Measurements from ENCODE around the gene C20orf144.

Gene C20orf144

DNA sequence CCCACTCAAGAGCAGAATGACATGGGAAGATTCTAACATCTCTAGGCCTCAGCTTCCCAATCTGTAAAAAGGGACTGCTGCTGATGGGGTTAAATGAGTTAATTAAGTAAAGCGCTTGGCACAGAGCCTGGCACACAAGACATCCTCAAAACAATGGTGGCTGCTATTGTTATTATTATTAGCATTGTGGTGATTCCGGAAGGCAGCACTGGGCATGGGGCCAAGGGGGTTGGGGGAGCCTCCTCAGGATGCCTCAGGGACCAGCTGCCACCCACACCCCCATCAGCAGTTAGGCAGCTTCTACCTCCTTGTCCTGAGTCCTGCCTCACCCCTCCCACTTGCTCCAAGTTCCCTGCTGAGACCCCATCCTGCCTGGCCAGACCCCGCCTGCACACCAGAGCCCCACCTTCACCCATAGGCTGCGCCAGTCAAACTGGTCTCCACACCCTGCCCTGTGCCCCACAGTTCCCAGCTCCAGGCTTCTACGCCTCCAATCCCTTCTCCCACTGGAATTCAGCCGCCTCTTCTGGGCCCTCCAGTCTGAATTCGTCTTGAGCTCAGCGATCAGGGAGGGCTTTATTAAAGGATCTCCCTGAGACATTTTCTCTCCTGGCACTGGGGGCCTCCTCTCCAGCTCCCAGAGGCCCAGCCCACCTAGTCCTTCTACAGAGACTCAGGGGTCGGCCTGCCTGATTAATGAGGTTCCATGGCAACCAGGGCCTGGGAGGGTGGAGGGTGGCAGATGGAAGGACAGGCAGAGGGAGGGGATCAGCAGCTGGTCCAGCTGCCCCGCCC lies 22.6 kb downstream of the C20orf144 start:
- no peak for DNase-seq (ENCODE audit: low spot score)
- TF ChIP-seq, protein P1, sequence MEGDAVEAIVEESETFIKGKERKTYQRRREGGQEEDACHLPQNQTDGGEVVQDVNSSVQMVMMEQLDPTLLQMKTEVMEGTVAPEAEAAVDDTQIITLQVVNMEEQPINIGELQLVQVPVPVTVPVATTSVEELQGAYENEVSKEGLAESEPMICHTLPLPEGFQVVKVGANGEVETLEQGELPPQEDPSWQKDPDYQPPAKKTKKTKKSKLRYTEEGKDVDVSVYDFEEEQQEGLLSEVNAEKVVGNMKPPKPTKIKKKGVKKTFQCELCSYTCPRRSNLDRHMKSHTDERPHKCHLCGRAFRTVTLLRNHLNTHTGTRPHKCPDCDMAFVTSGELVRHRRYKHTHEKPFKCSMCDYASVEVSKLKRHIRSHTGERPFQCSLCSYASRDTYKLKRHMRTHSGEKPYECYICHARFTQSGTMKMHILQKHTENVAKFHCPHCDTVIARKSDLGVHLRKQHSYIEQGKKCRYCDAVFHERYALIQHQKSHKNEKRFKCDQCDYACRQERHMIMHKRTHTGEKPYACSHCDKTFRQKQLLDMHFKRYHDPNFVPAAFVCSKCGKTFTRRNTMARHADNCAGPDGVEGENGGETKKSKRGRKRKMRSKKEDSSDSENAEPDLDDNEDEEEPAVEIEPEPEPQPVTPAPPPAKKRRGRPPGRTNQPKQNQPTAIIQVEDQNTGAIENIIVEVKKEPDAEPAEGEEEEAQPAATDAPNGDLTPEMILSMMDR (conservative IDR thresholded peaks at IDR 0.05; ENCODE audit: low read depth), result no peak
- ChIA-PET POLR2A (ENCODE audit: low non-redundant PET) (interaction anchor here (1.1 kb wide), 1 partner anchor 48 kb away, joined by 3 read pairs; the partner anchor contains the start of gene ZNF341), CTCF (interaction anchor here (0.7 to 2.2 kb wide), 6 partner anchors 9 to 48 kb away, joined by 3 to 14 read pairs (median 4); partner anchors contain the start of gene ACTL10)
- peak overlapping the region; percentile 90 for H3K27ac ChIP-seq

DNA sequence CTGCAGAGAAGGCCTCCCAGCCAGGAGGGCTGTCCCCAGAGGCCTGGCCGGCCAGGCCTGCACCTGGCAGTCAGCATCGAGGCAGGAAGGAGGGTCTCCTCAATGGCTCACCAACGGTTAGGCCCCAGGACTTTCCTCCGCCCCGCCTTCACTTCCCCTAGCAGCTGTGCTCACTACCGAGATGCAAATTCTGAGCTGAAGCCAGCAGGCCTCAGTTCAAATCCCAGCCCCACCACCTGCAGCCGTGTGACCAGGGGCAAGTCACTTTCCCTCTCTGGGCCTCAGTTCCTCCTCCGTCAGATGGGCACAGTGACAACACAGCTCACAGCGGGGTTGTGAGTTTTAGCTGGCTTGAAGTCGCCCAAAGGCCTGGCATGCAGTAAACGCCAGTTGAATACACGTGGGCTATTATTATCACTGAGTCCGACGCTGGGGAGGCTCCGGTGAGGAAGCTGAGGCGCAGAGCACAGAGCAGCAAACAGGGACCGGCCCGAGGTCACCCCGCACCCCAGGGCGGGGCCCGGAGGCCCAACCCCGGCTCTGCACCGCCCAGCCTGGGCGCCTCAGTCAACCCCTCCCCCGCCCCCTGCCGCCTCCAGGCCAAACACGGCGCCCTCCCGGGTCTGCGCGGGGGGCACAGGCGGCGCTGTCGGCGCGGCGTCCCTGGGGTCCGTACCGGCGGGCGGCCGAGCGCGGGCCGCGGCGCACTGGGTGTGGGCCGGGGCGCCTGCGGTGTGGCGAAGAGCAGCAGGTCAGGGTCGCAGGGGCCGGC lies 23.4 kb downstream of the C20orf144 start:
- ChIA-PET CTCF (interaction anchor here (0.7 to 2.2 kb wide), 5 partner anchors 8 to 47 kb away, joined by 3 to 14 read pairs (median 5); partner anchors contain the start of gene ACTL10), POLR2A (ENCODE audit: low non-redundant PET) (interaction anchor here (0.6 to 1.1 kb wide), 2 partner anchors 18 to 47 kb away, joined by 3 read pairs; partner anchors contain the start of gene ZNF341)
- TF ChIP-seq, protein P1 (conservative IDR thresholded peaks at IDR 0.05; ENCODE audit: low read depth), result no peak
- peak; percentile 80 for DNase-seq (ENCODE audit: low spot score)
- peak overlapping the region; percentile 90 for H3K27ac ChIP-seq

DNA sequence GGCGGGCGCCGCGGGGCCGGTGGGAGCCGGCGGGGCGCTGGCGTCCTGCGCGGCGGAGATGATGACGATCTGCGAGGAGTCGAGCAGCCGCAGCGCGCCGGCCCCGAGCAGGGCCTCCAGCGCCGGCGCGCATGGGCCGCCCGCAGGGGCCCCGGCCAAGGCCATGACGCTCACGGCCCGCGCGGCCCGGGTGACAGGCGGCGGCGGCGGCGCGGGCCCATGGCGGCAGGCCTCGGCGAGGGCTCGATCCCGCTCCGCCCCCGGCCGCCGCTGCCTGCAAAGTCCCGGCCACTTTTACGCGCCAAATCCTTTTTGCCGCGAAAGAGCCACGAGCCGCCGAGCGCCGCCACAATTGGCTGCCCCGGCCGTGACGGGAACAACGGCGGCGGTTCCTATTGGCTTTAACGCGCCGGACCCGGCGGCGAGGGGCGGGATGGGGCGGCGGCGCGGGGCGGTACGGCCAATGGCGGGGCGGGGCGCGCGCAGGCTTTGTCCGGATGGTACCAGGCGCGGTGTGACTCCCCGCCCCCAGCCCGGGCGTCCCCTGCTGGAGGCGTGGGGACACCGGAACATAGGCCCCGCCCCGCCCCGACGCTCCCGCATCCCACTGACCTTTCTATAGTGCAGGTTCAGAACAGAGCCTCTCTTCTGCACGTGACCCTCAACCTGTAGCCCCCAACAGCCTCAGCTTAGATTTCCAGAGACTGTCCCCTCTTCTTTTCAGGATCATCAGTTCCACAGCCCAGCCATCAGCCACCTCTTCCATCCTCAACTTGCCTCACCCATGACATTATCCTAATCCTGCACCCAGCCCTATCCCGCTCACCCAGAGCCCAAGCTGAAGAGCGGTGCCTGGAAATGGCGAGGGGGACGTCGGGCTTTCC lies 24.2 kb downstream of the C20orf144 start, which contains the start of gene E2F1:
TSS of gene E2F1 (minus strand) at position 286 of the 884 bp plus-strand sequence. CDS start at position 165, 121 bp downstream.
- peak; percentile 99 for DNase-seq (ENCODE audit: low spot score)
- POLR2A ChIA-PET (ENCODE audit: low non-redundant PET), result interaction anchor here (0.6 kb wide), 1 partner anchor 19 kb away, joined by 3 read pairs; no protein-coding TSS in a partner anchor
- TF ChIP-seq, protein P1 (conservative IDR thresholded peaks at IDR 0.05; ENCODE audit: low read depth), result no peak; the same call in 1 of the 2 replicates
- CTCF ChIA-PET, result interaction anchor here (0.5 to 1.0 kb wide), 4 partner anchors 19 to 179 kb away, joined by 3 to 7 read pairs (median 4); partner anchors contain the start of gene ACTL10
- H3K27ac ChIP-seq, result peak within 1 kb of the TSS; percentile 90

DNA sequence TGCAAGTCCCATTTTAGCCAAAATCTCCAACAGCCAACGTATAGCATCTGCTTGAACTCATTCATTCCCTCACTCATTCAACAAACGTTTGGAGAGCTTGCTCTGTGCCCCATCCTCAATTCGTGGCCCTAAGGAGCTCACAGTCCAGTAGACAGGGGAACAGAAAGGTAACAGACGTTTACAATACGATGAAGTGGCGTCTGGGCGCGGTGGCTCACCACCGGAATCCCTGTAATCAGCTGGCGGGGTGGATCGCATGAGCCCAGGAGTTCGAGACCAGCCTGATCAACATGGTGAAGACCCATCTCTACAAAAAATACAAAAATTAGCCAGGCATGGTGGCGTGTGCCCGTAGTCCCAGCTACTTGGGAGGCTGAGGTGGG lies 24.8 kb downstream of the C20orf144 start:
- H3K27ac ChIP-seq, result peak overlapping the region; percentile 90
- TF ChIP-seq, protein P1 (conservative IDR thresholded peaks at IDR 0.05; ENCODE audit: low read depth), result no peak
- POLR2A ChIA-PET (ENCODE audit: low non-redundant PET), result no interaction called here
- CTCF ChIA-PET, result interaction anchor here (0.5 to 0.7 kb wide), 2 partner anchors 33 to 180 kb away, joined by 3 read pairs; no protein-coding TSS in a partner anchor
- no peak for DNase-seq (ENCODE audit: low spot score)

DNA sequence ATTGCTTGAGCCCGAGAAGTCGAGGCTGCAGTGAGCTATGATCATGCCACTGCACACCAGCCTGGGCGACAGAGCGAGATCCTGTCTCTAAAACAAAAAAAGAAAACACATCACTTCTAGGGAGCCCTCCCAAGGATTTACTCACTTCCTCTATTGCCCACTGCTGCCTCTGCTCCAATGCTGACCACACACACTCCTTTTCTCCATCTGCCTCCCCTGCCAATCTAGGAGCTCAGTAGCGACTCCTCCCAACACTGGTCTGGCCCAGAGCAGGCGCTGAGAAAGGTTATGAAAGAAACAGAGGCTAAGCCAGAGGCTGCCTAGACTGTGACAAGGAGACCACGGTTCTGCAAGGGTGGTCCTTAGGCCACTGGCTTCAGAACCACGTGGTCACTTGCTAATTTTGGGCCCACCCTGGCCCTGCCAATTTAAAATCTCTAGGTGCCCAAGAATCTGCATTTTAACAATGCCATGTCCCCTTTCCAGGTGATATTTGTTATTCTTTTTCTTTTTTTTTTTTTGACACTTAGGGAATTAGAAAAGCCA lies 25.3 kb downstream of the C20orf144 start:
- DNase-seq (ENCODE audit: low spot score), result no peak
- ChIA-PET CTCF (interaction anchor here (0.7 kb wide), 1 partner anchor 133 kb away, joined by 3 read pairs; no protein-coding TSS in a partner anchor), POLR2A (ENCODE audit: low non-redundant PET) (no interaction called here)
- peak overlapping the region; percentile 90 for H3K27ac ChIP-seq
- TF ChIP-seq, protein P1 (conservative IDR thresholded peaks at IDR 0.05; ENCODE audit: low read depth), result no peak
